GM19239 (cell line): ENCODE results near the gene SLC4A7.

Experiments
- DNase-seq: peaks from one replicate; pipeline ENCODE4 v3.0.0; 2011; ENCODE audit warnings: low spot score; ENCODE audit not compliant: insufficient read length
- FAIRE-seq: peaks from 2 replicates; lab custom pipeline; 2011; peaks lifted over from hg19 to GRCh38; lab: Jason Lieb, UNC

Gene SLC4A7

GRCh38 chr3:27488821-27489220 lies 4.6 kb upstream of the SLC4A7 start:
- FAIRE-seq (no peak), DNase-seq (no peak)

- no peak for DNase-seq
- no peak for FAIRE-seq
Observed at GRCh38 chr3:27487383-27487782, 3.2 kb upstream of the SLC4A7 start.

GRCh38 chr3:27486336-27486735 lies 2.2 kb upstream of the SLC4A7 start:
- DNase-seq: no peak
- FAIRE-seq: no peak

- DNase-seq: no peak
- peak; percentile 8 for FAIRE-seq
Observed at GRCh38 chr3:27485866-27486265, 1.7 kb upstream of the SLC4A7 start.

GRCh38 chr3:27483117-27484014 lies 818 bp downstream of the SLC4A7 start:
- FAIRE-seq (peak; percentile 86), DNase-seq (peak; percentile 18)

GRCh38 chr3:27479806-27480543 lies 4.2 kb downstream of the SLC4A7 start:
- no peak for DNase-seq
- FAIRE-seq: no peak

- FAIRE-seq (no peak), DNase-seq (no peak)
Observed at GRCh38 chr3:27471923-27472550, 12.1 kb downstream of the SLC4A7 start.

GRCh38 chr3:27468283-27468886 lies 15.8 kb downstream of the SLC4A7 start:
- no peak for FAIRE-seq
- no peak for DNase-seq

- DNase-seq (peak; percentile 15), FAIRE-seq (peak; percentile 88)
Observed at GRCh38 chr3:27467545-27467944, 16.6 kb downstream of the SLC4A7 start.

GRCh38 chr3:27464646-27465045 lies 19.5 kb downstream of the SLC4A7 start:
- FAIRE-seq (no peak), DNase-seq (no peak)

GRCh38 chr3:27462228-27462627 lies 22.0 kb downstream of the SLC4A7 start:
- FAIRE-seq (no peak), DNase-seq (no peak)

- no peak for FAIRE-seq
- no peak for DNase-seq
Observed at GRCh38 chr3:27458929-27459328, 25.3 kb downstream of the SLC4A7 start.

GRCh38 chr3:27456554-27456953 lies 27.6 kb downstream of the SLC4A7 start:
- DNase-seq (no peak), FAIRE-seq (no peak)

GRCh38 chr3:27454914-27455313 lies 29.3 kb downstream of the SLC4A7 start:
- FAIRE-seq: peak; percentile 14
- DNase-seq: no peak

GRCh38 chr3:27454461-27454860 lies 29.7 kb downstream of the SLC4A7 start:
- FAIRE-seq (no peak), DNase-seq (no peak)

- DNase-seq (no peak), FAIRE-seq (peak; percentile 53)
Observed at GRCh38 chr3:27452368-27453090, 31.7 kb downstream of the SLC4A7 start.

GRCh38 chr3:27451842-27452241 lies 32.3 kb downstream of the SLC4A7 start:
- no peak for FAIRE-seq
- no peak for DNase-seq

GRCh38 chr3:27451251-27451650 lies 32.9 kb downstream of the SLC4A7 start:
- FAIRE-seq (no peak), DNase-seq (no peak)

GRCh38 chr3:27449530-27450150 lies 34.5 kb downstream of the SLC4A7 start:
- FAIRE-seq: no peak

More at GRCh38 chr3:27449530-27450150, 34.5 kb downstream of the SLC4A7 start:
- no peak for DNase-seq
